Measurements from ENCODE around the gene ST3GAL2.

DNA sequence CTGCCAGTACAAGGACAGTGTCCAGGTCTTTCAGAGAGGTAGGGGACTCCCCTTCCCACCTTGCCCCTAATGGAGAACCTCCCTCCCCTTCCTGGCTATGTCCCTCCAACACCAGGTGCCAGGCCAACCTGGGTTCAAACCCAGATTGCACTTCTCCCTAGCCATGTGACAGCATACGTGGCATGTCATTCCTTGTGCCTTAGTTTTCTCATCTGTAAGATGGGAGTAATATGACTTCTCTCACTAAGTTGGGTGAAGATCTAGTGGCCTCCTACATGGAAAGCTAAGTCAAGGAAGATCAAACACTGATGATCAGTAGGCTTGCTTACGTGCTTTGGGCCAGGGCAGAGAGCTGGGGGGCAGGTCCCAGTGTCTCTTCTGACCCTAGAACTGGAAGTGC lies 24.3 kb upstream of the ST3GAL2 start:
- TF ChIP-seq EZH2 (IDR thresholded peaks at IDR 0.05) = no peak
- no peak for TF ChIP-seq POLR2AphosphoS5 (IDR thresholded peaks at IDR 0.05; ENCODE audit: borderline replicate concordance, low read depth, low read length)

Data from SK-N-MC (cell line).